ENCODE data around the gene FUT6. TPM values are rescaled to one million over a fixed set of nuclear protein-coding genes. Genes with fewer than 3 reads are reported as not detected.

FUT6 gene
- total RNA-seq, 1 experiment from 2014 or later: not detected

GRCh38 chr19:5792224-5792623 lies 47.3 kb downstream of the FUT6 start:
- H3K9me3 ChIP-seq (ENCODE audit: control insufficient read depth, insufficient read depth, low read depth, low read length): no peaks in the 10 kb centered on the region
- ChIA-PET CTCF (interaction anchor here (0.7 kb wide), 1 partner anchor 230 kb away, joined by 7 read pairs; no protein-coding TSS in a partner anchor), POLR2A (no interaction called here)
- no peak for TF ChIP-seq POLR2AphosphoS5 (IDR thresholded peaks at IDR 0.05; ENCODE audit: low read depth, low read length)
- TF ChIP-seq REST (IDR thresholded peaks at IDR 0.05; ENCODE audit: insufficient read depth in 1 of 2, low read depth in 2 of 2, low read length in 1 of 2): no peak
- no peak for TF ChIP-seq TCF7L2 (IDR thresholded peaks at IDR 0.05; ENCODE audit: low read depth, low read length)
- TF ChIP-seq CTCF (IDR thresholded peaks at IDR 0.05): no peak
- TF ChIP-seq SIN3A (IDR thresholded peaks at IDR 0.05; ENCODE audit: borderline replicate concordance, insufficient read depth, low read depth, low read length): no peak
- intact Hi-C loops (cut with micrococcal nuclease; ENCODE audit: unreplicated experiment) (loop anchor here (10.0 kb wide), 1 partner anchor 97 kb away; the partner anchor contains the start of gene RPL36), in situ Hi-C loops (cut with HindIII; ENCODE audit: low pct_unique_long_range_greater_than_20kb, low sequenced_read_pairs) (no loop called here)
- no peak overlapping the region for H3K27ac ChIP-seq (ENCODE audit: low read length)
- no peaks in the 10 kb centered on the region for H3K27me3 ChIP-seq (ENCODE audit: control insufficient read depth, insufficient read depth, low read length)
- no peaks in the 10 kb centered on the region for H3K4me1 ChIP-seq (ENCODE audit: control insufficient read depth, insufficient read depth, low read length)
- H3K36me3 ChIP-seq (ENCODE audit: control insufficient read depth, insufficient read depth, low read length): 0 out of 2 replicates have a peak, but pooled peaks cover 4% of the 10 kb centered on the region
- BruUV-seq (replicated peaks): no TSS peak
- H3K4me3 ChIP-seq (ENCODE audit: low read depth in 2 of 2, low read length in 2 of 2): no peak overlapping the region
- DNase-seq (ENCODE audit: low read depth, low spot score) (no peak), ATAC-seq (no peak)

- peak within 1 kb of the TSS; percentile 68 to 76 for H3K4me3 ChIP-seq (ENCODE audit: low read depth in 2 of 2, low read length in 2 of 2)
- BruUV-seq (replicated peaks): TSS peak; percentile 95
- no peak for TF ChIP-seq REST (IDR thresholded peaks at IDR 0.05; ENCODE audit: insufficient read depth in 1 of 2, low read depth in 2 of 2, low read length in 1 of 2)
- peak; percentile 61; the same call in 1 of the 2 replicates for TF ChIP-seq POLR2AphosphoS5 (IDR thresholded peaks at IDR 0.05; ENCODE audit: low read depth, low read length)
- TF ChIP-seq TCF7L2 (IDR thresholded peaks at IDR 0.05; ENCODE audit: low read depth, low read length): peak; percentile 91
- no peak for TF ChIP-seq SIN3A (IDR thresholded peaks at IDR 0.05; ENCODE audit: borderline replicate concordance, insufficient read depth, low read depth, low read length)
- TF ChIP-seq CTCF (IDR thresholded peaks at IDR 0.05): no peak
- DNase-seq (ENCODE audit: low read depth, low spot score) (peak; percentile 87), ATAC-seq (peak; percentile 96)
- no peaks in the 10 kb centered on the region for H3K4me1 ChIP-seq (ENCODE audit: control insufficient read depth, insufficient read depth, low read length)
- H3K9me3 ChIP-seq (ENCODE audit: control insufficient read depth, insufficient read depth, low read depth, low read length): no peaks in the 10 kb centered on the region
- in situ Hi-C loops (cut with HindIII; ENCODE audit: low pct_unique_long_range_greater_than_20kb, low sequenced_read_pairs) (no loop called here), intact Hi-C loops (cut with micrococcal nuclease; ENCODE audit: unreplicated experiment) (loop anchor here (10.0 kb wide), 1 partner anchor 96 kb away; the partner anchor contains the start of gene RPL36)
- 0 out of 2 replicates have a peak, but pooled peaks cover 6% of the 10 kb centered on the region for H3K36me3 ChIP-seq (ENCODE audit: control insufficient read depth, insufficient read depth, low read length)
- peak within 1 kb of the TSS; percentile 90 for H3K27ac ChIP-seq (ENCODE audit: low read length)
- no peaks in the 10 kb centered on the region for H3K27me3 ChIP-seq (ENCODE audit: control insufficient read depth, insufficient read depth, low read length)
- ChIA-PET POLR2A (no interaction called here), CTCF (no interaction called here)
Observed at GRCh38 chr19:5790559-5791520, 48.7 kb downstream of the FUT6 start, which contains the start of gene DUS3L. Gene DUS3L, minus strand, starts transcription at chr19:5791163. Its CDS starts 22 bp downstream, at chr19:5791141.
